GM19438 (cell line): ENCODE data around the gene CARD19.
A peak's percentile ranks its signal among the peaks of the same experiment; 100 is the strongest.

Experiments
- ATAC-seq: cut with Tn5 transposase; IDR thresholded peaks from one replicate; pipeline ENCODE4 v1.9.1; 2021; ENCODE audit warnings: low read depth; ENCODE audit not compliant: unreplicated experiment

CARD19 gene

GRCh38 chr9:93117924-93118862 lies 22.2 kb downstream of the CARD19 start:
- no peak for ATAC-seq

GRCh38 chr9:93118863-93119702 lies 23.1 kb downstream of the CARD19 start:
- no peak for ATAC-seq

DNA sequence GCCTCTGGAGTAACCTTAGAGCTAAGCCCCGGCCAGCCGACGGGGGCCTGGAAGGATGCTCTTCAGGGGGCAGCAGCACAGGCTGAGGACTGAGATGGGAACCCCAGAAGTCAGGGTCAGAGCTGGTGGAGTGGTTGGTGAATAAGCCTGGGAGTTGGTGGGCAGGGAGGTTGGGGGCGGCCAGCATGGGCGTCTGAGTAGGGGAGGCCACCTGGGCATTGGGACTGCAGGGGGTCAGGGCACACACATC lies 23.6 kb downstream of the CARD19 start:
- ATAC-seq: no peak

DNA sequence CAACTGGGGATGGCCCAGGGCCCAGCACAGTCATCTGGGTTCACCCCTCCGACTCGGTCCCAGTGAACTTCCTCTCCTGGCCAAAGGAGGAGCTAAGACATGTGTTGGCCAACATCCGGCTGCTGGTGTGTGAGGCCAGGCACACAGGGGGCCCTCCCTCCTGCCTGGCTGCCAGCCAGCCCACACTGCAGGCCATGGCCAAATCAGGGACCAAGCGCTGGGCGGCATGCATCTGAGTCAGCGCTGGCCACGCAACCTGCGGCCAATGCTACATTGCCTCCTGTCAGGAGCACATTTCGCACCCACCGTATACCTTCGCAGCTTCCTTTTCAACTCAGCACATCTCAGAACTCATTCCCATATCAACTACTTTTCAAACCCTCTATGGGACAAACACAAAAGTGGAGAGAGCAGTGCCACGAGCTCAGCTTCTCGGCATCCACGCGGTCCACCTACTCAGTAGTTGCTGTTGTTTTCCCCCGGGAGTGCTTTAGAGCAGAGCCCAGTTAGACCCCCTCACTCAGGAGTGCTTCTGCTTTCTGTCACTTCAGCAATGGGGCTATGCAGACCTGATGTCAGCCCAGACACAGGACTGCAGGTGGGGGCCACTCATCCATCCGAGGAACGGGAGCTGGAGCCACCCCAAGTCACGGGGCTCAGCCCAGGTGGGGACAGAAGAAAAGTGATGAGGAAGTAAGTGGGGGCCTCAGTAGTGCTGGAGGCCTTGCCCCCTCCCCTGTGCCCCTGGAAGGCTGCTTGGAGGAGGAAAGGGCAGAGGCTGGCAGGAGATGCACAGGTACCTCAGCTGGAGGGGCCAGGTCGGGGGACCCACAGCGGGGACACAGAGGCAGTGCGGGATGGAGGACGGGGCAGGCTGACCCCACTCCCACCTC lies 24.2 kb downstream of the CARD19 start:
- ATAC-seq: peak; percentile 91

GRCh38 chr9:93120846-93121315 lies 24.9 kb downstream of the CARD19 start:
- no peak for ATAC-seq

DNA sequence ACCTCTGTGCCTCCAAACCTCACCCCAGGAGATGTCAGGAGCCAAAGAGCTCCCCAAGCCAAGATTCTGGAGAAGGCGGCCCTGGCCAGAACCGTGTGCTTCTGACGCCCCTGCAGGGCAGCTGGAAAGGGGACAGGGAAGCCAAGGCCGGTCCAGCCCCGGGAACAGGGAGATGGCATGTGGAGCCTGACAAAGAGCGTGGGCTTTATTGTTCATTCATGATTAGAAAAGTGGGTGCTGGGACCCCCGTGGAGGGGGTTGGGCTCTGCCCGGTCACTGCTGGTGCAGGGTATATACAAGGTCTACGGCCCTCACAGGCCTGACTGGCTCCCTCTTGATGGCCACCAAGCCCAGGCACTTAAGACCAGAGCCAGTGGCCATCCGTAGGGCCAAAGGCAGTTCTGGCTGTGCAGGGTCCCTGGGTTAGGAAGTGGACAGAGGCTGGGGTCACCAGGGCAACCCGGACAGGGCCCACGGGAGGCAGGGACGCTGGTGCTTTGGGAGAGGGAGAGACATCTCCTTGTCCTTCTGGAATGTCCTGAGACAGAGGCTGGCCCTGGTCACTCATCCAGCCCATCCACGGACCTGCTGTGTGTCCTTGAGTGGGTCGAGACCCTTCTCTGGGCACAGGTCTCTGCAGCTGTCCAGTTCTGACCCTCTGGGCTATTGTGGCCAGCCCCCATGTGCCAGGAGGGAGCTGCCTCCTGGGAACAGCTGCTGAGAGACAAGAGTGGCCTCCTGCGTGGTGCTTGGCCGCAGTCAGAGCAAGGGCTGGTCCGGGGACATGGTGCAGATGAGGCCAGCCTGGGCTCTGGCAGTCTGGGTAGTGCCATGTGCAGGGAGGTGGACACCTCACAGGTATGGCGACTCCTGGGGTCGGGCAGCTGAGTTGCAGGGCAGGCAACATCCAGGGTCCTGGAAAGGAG lies 25.6 kb downstream of the CARD19 start:
- no peak for ATAC-seq

GRCh38 chr9:93122721-93123221 lies 26.8 kb downstream of the CARD19 start:
- ATAC-seq: no peak

DNA sequence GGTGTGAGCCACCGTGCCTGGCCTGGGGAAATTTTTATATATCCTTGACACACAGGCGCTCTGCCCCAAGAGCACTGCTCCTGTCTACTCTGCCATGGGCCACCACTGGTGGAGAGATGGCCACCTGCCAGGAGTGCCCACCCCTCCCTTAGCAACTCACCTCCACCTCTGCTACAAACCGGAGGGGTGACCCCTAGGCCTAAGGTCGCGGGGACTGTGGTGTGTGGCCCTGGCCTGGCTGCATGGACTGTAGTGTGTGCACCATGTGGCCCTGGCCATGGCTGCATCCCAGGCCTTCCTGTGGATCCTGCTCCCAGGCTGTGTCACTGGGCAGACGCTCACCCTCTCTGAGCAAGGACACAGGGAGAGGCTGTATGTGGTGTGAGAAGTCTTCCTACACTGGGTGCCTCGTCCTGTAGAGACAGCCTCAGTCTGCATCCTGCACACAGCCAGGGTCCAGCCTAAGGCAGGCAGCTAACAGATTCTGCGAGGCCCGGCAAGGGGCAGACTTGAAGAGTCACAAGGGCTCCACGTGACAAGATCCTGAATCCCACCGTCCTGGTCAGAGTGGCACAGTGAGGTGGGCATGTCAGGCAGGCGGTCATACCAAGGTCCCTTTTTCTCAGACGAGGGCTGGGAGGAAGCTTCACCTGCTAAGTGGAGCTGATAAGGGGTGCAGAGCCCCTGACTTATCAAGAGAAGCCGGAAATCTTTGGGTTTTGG lies 27.7 kb downstream of the CARD19 start:
- ATAC-seq: no peak

DNA sequence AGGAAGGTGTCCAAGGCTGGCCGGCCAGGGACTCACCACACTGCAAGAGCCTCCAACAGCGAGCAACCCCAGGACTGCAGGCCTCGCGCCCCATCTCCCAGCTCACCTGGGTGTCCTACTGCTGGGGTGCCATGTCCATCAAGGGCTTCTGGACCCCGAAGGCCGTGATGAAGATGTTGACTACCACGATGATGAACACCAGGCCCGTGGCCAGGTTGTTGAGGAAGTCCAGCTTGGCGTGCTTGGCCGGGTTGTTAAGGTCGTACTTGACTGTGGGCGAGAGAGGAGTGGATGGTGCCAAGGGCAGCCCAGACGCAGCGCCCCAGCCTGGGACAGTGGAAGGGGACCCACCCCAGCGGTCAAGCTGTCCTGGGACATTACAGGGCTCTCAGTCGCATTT lies 28.8 kb downstream of the CARD19 start:
- no peak for ATAC-seq

GRCh38 chr9:93125331-93125894 lies 29.4 kb downstream of the CARD19 start:
- no peak for ATAC-seq

GRCh38 chr9:93126151-93126781 lies 30.2 kb downstream of the CARD19 start:
- no peak for ATAC-seq

- ATAC-seq: no peak
These were observed 30.9 kb downstream of the CARD19 start for GRCh38 chr9:93126825-93127368.

- ATAC-seq: no peak
These were observed 31.4 kb downstream of the CARD19 start for GRCh38 chr9:93127395-93127911.

- no peak for ATAC-seq
These were observed 32.1 kb downstream of the CARD19 start for GRCh38 chr9:93128011-93128714.

- no peak for ATAC-seq
These were observed 32.8 kb downstream of the CARD19 start for GRCh38 chr9:93128715-93129224.

- no peak for ATAC-seq
These were observed 33.3 kb downstream of the CARD19 start for GRCh38 chr9:93129286-93129685.
